ENCODE measurements around the gene HRG.

The HRG gene

GRCh38 chr3:186636536-186636935 is 29.3 kb upstream of the HRG start:
- in situ Hi-C loops (cut with MboI; ENCODE audit: low sequenced_read_pairs): no loop called here

DNA sequence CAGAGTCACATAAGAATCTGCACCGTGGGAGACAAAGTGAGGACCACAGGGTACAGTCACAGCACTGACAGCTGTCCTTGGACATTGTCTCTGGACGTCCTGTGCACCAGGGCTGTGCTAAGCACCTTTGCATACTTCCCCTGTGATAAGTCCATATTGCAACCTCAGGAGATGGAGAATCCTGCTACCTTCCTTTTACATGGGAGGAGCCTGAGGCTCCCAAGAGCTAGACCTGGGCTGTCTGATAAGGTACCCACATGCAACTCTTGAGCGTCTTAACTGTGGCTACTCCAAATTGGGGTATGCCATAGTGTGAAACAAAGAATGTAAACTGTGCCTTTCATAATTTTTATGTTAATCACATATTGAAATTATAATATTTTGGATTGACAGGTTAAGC is 28.1 kb upstream of the HRG start:
- in situ Hi-C loops (cut with MboI; ENCODE audit: low sequenced_read_pairs): no loop called here

DNA sequence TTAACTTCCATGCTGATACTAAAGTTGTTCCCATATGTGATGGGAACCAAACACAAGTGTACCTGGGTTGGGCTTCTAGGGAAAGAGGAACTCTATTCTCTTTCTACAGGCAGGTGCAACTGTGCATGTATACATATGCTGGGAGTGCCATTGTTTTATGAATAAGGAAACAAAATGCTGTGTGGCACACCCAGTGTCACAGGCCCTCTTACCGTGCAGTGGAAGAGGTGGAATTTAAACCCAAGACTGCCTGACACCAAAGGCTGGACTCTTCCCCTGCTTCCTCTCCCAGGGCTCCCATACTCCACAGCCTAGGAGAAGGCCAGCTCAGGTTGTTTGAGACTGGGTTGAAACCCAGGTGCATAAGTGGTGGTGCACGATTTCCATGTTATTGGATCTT is 27.6 kb upstream of the HRG start:
- in situ Hi-C loops (cut with MboI; ENCODE audit: low sequenced_read_pairs): no loop called here

GRCh38 chr3:186639778-186640472 is 25.9 kb upstream of the HRG start, which contains the start of gene FETUB:
TSS of gene FETUB (plus strand) at chr3:186640399. CDS start at chr3:186640461, 62 bp downstream.
- in situ Hi-C loops (cut with MboI; ENCODE audit: low sequenced_read_pairs): no loop called here

GRCh38 chr3:186640473-186640818 is 25.4 kb upstream of the HRG start:
- in situ Hi-C loops (cut with MboI; ENCODE audit: low sequenced_read_pairs): no loop called here

- in situ Hi-C loops (cut with MboI; ENCODE audit: low sequenced_read_pairs): no loop called here
Measured at GRCh38 chr3:186640929-186641328, 24.9 kb upstream of the HRG start.

- in situ Hi-C loops (cut with MboI; ENCODE audit: low sequenced_read_pairs): no loop called here
Measured at GRCh38 chr3:186642014-186642413, 23.8 kb upstream of the HRG start.

DNA sequence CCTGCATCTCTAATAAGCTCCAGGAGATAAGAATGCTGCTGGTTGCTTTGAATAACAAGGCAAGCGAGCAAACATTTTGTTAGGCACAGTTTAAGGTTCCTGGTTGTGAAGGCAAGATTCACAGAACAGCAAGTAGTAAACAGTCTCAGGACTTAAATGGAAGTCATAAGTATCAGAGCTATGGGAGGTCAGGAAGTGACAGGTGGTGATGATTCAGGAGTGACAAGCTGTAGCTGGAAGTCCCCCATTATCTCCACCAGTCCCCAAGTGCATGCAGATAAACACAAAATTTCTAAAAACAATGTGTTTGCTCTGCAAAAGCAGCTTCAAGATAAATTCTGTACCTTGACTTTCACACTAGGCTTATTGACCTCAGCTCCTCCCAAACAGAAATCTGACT is 22.3 kb upstream of the HRG start:
- in situ Hi-C loops (cut with MboI; ENCODE audit: low sequenced_read_pairs): no loop called here

DNA sequence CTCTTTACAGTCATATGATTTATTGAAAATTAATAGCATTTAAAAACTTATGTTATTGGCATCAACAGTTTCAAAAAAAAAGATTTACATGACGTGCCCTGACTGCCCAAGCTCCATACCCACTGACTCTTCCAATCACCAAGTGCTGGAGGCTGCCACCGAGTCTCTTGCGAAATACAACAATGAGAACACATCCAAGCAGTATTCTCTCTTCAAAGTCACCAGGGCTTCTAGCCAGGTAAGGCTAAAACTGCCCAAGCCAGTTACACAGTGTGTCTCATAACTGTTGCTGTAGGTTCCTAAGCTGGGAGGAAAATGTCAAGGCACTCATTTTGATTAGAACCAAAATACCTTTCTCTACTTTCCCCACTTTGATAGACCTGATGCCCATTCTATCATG is 21.1 kb upstream of the HRG start:
- in situ Hi-C loops (cut with MboI; ENCODE audit: low sequenced_read_pairs): no loop called here

DNA sequence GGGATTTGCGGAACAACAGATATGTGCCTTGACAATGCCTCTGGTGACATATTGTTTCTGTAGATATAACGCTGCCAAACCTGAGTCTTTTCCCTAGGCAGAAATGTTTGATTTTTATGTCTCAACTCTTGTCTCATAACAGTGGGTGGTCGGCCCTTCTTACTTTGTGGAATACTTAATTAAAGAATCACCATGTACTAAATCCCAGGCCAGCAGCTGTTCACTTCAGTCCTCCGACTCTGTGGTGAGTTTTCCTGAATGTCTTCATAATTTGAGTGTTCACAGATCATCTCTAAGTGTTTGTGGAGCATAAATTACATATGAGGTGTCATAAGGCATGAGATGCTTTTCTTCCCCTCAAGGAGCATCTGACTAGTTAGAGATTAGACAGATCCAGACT is 19.7 kb upstream of the HRG start:
- in situ Hi-C loops (cut with MboI; ENCODE audit: low sequenced_read_pairs): no loop called here

- in situ Hi-C loops (cut with MboI; ENCODE audit: low sequenced_read_pairs): no loop called here
Measured at GRCh38 chr3:186646841-186647240, 19.0 kb upstream of the HRG start.

GRCh38 chr3:186648851-186649250 is 17.0 kb upstream of the HRG start:
- in situ Hi-C loops (cut with MboI; ENCODE audit: low sequenced_read_pairs): no loop called here

- in situ Hi-C loops (cut with MboI; ENCODE audit: low sequenced_read_pairs): no loop called here
Measured at GRCh38 chr3:186651678-186652215, 14.1 kb upstream of the HRG start.

DNA sequence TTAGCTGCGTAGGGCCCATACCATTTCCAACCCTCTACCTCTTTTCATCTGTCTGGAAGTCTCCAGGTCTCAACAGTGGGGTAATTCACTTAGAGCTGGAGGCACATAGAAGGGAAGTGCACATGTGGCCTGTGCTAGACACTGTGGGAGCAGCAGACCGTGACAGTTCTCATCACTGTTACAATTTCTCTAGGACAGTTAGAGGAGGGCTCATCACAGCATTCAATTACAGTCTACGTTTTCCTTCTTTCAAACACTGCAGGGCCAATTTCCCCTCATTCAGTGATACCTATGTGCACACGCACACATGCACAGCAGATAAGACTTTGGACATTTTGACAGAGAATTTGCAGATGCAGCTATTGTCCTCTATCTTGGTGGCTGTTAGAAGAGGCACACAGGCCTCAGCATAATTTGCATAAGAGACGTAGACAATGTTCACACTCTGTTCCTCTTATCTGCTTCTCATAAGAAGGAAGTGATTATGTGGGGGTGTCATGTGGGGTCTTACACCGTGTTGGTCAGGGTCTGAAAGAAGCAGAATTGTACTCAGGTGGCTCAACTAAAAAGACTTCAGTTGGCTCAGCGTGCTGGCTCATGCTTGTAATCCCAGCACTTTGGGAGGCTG is 12.6 kb upstream of the HRG start:
- in situ Hi-C loops (cut with MboI; ENCODE audit: low sequenced_read_pairs): no loop called here

GRCh38 chr3:186653984-186654383 is 11.8 kb upstream of the HRG start:
- in situ Hi-C loops (cut with MboI; ENCODE audit: low sequenced_read_pairs): no loop called here

- in situ Hi-C loops (cut with MboI; ENCODE audit: low sequenced_read_pairs): no loop called here
Measured at GRCh38 chr3:186663361-186664118, 2.3 kb upstream of the HRG start.

DNA sequence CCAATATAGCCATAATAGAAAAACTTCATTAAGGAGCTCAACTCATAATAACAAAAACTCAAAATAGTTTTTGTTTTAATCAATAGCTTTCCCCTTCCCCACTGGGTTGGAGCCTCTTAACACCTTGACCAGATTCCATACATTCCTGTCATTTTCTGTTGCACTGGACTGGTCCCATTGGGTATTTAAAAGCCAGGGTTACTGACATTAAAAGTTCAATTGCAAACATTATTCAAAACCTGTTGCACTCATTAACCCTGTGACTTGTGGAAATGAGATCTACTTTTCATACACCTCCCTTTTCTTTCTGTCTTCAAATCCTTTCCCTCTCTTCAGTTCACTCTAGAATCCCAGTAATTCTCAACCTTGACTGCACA is 1.7 kb upstream of the HRG start:
- in situ Hi-C loops (cut with MboI; ENCODE audit: low sequenced_read_pairs): no loop called here

- in situ Hi-C loops (cut with MboI; ENCODE audit: low sequenced_read_pairs): no loop called here
Measured at GRCh38 chr3:186664506-186664905, 1.3 kb upstream of the HRG start.

- in situ Hi-C loops (cut with MboI; ENCODE audit: low sequenced_read_pairs): no loop called here
Measured at GRCh38 chr3:186668426-186668825, 2.6 kb downstream of the HRG start.

DNA sequence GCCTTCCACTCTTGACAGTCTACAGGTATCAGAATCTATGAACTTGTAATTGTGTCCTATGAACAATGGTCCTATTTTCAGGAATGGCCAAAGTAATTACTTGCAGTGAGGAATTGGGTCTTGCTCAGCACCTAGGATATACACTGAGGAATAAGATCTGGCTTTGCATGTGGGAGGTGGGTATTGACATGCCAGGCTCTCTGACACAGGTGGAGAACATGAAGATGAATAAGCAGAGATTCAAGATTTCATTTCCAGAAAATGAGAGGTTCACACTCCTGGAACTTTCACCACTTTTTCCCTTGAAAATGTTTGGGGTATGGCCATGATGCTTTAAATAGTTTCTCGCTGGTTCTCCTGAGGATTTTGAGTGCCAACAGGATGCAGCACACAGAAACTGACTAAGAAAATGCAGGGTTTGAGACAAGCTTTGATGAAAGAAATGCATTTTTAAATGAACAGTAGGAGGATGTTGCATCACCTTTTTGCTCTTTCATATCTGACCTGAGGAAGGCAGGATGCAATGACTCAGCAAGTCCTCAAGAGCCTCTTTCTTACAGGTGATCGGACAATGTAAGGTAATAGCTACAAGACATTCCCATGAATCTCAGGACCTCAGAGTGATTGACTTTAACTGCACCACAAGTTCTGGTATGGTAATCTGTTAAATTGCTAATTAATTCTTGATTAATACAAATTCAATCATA is 3.7 kb downstream of the HRG start:
- in situ Hi-C loops (cut with MboI; ENCODE audit: low sequenced_read_pairs): no loop called here

GRCh38 chr3:186670155-186670554 is 4.3 kb downstream of the HRG start:
- in situ Hi-C loops (cut with MboI; ENCODE audit: low sequenced_read_pairs): no loop called here
